ENCODE results near the gene CCNE1.

GRCh38 chr19:29796173-29796573 lies 15.6 kb upstream of the CCNE1 start:
- no peak for TF ChIP-seq CTCF (conservative IDR thresholded peaks at IDR 0.05; ENCODE audit: low read depth, low read length)
- TF ChIP-seq EZH2 (IDR thresholded peaks at IDR 0.05; ENCODE audit: borderline replicate concordance, low read depth, low read length, poor library complexity, severe bottlenecking) = no peak

Measured in A673 (cell line).